GM12872 (cell line): ENCODE data around the gene RBBP8NL.
A peak's percentile ranks its signal among the peaks of the same experiment; 100 is the strongest.

Source experiments
- TF ChIP-seq, protein P1 (sequence below): IDR thresholded peaks from 3 replicates; pipeline ENCODE4 v1.5.1; 2011; ENCODE audit warnings: low read depth, mild to moderate bottlenecking, low read length, moderate library complexity; ENCODE audit not compliant: insufficient read depth

The RBBP8NL gene

DNA sequence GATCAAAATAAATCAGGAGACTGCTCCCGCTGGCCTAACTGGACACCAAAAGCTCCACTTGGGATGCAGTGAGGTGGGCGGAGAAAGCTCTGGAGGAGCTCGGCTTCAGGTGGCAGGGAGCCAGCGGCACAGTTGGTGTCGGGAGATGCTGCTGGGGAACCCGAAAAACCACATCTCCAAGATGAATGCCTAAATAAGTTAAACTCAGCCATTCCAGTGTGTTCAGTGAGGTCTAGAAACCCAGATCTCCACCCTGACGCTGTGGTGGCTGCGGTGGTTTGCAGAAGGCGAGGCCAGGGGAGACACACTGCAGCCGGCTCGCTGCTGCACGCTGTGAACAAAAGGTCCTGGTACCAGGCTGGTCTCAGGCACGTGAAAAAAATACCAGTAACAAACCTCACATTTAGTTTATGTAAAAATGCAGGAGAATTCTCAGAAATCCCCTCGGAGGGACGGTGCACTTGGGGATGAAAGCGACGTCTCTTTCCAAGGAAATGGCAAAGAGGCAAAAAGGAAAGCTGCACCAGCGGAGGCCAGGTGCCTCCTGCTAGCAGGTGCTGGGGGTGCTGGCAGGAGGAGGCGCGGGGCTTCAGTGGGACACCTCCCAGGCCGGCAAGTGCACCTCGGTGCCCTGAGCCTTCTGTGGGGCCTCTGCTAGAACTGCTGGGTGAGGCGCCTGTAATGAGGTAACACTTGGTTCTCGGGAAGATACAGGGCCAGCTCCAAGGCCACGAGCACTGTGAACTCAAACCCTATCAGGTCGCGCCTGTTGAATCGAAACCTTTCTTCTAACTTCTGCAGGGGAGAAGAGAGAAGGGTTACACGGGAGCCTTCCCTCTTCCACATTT is 36.8 kb downstream of the RBBP8NL start:
- TF ChIP-seq, protein P1, sequence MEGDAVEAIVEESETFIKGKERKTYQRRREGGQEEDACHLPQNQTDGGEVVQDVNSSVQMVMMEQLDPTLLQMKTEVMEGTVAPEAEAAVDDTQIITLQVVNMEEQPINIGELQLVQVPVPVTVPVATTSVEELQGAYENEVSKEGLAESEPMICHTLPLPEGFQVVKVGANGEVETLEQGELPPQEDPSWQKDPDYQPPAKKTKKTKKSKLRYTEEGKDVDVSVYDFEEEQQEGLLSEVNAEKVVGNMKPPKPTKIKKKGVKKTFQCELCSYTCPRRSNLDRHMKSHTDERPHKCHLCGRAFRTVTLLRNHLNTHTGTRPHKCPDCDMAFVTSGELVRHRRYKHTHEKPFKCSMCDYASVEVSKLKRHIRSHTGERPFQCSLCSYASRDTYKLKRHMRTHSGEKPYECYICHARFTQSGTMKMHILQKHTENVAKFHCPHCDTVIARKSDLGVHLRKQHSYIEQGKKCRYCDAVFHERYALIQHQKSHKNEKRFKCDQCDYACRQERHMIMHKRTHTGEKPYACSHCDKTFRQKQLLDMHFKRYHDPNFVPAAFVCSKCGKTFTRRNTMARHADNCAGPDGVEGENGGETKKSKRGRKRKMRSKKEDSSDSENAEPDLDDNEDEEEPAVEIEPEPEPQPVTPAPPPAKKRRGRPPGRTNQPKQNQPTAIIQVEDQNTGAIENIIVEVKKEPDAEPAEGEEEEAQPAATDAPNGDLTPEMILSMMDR = no peak

DNA sequence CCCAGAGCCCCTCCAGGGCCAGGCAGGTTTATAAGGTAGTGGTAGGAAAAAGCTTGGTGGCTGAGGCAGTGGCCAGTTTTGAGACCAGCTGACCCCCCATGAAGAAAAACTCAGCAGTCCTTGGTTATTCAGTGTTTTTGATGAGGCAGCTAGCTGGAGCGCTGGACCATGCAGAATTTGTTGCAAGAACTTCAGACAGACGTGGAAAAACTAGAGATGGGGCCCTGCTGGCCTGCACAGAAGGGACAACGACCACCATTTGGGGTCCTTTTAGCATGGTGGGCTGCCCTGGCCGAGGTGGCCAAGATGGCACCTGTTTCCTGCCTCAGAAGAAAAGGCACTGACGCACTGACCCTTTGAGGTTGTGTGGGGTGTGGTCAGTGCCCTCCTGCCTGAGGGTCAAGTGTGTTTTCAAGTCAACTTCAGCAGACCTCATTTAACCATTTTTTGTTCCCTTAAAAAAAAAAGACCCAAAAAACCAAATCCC is 37.7 kb downstream of the RBBP8NL start:
- TF ChIP-seq, protein P1 = no peak

DNA sequence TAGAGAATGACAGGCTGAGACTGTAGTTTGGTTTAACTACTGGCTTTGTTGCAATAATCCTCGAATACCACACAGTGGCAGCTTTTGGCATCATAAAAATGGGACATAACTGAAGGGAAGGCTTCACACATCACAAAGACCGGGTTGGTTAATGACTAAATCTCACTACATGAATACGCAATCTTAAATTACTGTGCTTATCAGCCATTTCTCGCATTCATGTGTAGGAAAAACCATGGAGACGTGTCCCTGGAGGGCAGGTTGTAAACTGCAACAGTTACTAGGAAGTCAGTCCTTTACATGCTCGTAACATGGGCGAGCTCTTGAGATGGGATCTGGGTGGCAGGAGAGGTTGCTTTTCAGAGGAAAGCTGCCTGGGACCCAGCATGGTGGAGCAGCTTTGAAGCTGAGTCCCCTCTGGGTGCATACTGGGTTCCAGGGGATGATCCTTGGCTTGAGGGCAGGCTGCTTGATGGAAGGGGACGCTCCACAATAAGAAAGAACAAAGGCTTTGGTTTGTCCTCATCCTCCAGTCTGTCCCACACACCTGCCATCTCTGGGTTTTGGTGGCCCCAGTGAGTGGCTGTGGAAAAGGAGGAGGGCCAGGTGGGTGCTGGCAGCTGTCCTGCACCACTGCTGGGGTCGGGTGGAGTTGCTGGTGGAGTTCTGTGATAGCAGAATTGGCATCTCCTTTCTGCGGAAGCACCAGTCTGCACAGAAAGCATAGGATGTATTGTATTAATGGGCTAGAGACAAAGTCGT is 38.3 kb downstream of the RBBP8NL start:
- TF ChIP-seq, protein P1 = 0 out of 3 replicates have a peak, but pooled peaks have one; percentile 7

DNA sequence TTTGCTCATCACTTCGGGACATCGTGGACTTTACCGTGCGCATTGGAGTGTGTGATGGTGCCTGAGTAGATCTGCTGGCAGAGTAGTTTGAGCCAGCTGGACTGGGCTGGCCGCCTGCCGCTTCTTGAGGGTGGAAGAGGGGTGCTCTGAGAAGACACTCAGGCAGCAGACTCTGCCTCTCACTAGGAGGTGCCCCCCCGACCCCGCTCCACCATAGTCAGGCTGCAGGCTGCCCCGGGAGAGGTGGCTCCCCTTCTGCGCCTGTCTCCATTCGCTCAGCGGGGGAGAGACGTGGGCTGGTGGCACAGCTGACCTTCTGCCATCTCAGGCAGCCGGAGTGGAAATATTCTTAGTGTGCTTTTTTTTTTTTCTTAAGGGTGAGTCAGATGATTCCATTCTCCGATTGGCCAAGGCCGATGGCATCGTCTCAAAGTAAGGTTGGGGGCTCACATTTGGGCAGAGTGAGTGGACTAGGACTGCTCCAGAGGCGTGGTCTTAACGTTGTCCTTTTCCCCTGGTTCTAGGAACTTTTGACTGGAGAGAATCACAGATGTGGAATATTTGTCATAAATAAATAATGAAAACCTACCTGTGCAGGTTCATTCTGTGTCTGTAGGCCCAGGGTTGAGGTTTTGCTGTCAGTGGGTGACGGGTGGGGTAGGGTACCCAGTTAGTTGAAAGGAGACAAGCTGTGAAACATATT is 39.3 kb downstream of the RBBP8NL start:
- TF ChIP-seq, protein P1 = no peak

DNA sequence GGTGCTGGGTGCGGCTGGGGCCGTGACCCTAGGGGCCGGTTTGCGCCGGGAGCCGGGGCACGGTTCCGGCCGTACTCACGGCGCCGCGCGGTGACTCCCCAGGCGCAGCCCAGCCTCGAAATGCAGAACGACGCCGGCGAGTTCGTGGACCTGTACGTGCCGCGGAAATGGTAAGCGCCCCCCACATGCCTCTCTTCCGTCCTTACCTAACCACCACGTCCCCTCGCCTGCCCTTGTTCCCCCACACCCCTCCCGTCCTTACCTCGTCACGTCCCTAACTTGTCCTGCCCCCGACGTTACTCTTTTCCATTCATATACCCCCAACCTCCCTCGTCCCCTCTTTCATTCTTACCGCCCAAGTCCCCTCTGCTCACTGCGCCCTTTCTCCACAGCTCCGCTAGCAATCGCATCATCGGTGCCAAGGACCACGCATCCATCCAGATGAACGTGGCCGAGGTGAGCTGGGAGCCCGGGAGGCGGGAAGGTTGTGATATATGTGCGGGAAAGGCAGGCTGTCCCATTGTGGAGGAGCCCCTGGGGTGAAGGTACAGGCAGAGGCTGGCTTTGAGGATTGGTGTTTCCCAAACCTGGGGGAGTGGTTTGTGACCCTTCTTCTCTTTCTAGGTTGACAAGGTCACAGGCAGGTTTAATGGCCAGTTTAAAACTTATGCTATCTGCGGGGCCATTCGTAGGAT is 40.0 kb downstream of the RBBP8NL start:
- TF ChIP-seq, protein P1 = no peak

DNA sequence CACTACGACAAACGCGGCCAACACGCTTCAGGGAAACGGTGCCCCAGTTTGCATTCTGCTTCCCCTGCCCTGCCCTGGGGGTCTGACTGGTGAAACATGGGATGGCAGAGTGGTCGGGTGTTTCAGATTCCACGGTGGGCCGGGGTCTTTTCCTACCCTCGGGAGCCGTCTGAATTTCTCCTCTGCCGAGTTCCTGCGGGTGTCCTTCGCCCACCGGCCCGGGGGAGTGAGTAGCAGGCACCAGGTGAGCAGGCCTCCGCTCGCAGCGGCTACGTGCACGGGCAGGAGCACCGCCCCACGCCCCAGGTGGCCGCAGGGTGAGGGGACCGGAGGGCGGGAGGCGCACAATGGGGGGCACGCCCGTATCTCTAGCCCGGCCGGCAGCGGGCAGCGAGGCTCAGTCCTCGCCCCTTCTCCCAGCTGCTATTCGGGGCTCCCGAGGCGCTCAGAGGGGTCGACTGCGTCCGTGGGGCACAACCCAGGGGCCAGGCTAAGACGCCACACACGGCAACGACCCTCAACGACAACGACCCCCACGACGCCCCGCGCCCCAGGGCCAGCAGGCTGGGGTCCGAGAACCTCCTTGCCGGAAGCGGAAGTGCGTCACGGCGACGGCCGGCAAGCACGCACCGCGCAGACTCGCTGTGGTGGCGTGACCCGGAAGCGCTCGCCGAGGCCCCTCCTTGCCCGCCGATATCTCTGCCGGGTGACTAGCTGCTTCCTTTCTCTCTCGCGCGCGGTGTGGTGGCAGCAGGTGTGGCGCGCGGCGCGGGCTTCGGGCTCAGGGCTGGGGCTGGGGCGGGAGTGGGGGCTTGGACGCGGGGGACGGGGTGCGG is 40.7 kb downstream of the RBBP8NL start, which contains the start of gene RPS21:
TSS of gene RPS21 (plus strand) at position 721 of the 836 bp plus-strand sequence. CDS start 236 bp downstream, outside the sequence.
- TF ChIP-seq, protein P1 = no peak
